Activated CD8-positive, alpha-beta memory T cell treated with anti-CD3 and anti-CD28 coated beads for 1 hour (primary cell): ENCODE data around the gene RHBG.
"Not testable (repeated sequence)": the region's sequence is repeated elsewhere in the genome, so short reads cannot be mapped to it uniquely, and the experiment has no call there.

Experiments
- DNase-seq, 2 donors: peaks; one replicate each; pipeline ENCODE4 v3.0.0-alpha.2; 2020; ENCODE audit warnings: low read depth in 1 of 2; ENCODE audit errors: extremely low read depth in 1 of 2

The RHBG gene

GRCh38 chr1:156359973-156360372 is 9.0 kb upstream of the RHBG start:
- no peak for DNase-seq

DNA sequence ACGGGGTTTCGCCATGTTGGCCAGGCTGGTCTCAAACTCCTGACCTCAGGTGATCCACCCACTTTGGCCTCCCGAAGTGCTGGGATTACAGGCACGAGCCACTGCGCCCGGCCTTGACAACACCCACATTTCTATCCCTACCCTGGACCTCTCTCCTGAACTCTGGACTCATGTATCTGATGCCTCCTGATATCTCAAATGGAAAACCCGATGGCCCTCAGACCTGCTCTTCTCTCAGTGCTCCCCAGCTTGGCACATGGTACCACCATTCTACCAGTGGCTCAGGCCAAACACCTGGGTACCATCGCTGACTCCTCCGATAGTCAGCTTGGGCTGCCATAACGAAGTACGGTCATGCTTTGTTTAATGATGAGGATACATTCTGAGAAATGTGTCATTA is 8.5 kb upstream of the RHBG start:
- DNase-seq, result no peak

GRCh38 chr1:156365754-156366153 is 3.3 kb upstream of the RHBG start:
- no peak for DNase-seq

- no peak for DNase-seq
These were observed 2.4 kb upstream of the RHBG start for GRCh38 chr1:156366378-156367166.

DNA sequence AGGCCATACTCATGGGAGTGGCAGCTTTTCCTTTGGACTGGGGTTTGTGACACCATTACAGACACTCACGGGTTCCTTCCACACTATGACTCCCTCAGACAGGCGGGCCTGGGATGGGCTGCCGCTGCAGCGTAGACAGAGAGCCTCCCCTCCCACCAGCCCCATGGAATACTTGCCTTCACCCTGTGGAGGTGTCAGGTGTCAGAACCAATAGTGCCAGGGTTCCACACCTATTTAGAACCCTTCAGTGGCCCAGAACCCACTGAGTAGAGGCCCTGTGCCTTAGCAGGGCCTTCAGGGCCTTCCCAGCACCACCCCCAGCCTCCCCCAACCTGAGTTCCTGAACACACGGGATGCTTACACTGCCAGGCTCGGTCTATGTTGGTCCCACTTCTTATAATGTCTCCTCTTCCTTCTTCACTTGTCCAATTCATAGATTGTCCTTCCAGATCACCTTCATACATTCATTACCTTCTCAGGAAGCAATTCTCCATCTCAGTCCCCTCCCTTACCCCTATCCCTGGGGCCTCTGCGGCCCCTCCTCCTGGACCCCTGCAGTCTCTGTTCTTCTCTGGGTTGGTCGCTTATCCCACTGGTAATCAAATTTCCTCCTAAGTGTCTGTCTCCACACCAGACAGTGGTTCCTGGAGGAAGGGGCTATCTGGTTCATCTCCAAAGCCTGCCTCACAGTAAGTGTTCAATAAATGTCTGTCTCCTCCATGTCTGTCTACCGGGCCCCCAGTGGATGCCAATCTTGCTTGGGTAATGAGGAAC is 1.4 kb upstream of the RHBG start:
- no peak for DNase-seq

- DNase-seq, result no peak
These were observed 803 bp upstream of the RHBG start for GRCh38 chr1:156368157-156368658.

- not testable (repeated sequence) for DNase-seq
These were observed 775 bp downstream of the RHBG start for GRCh38 chr1:156369685-156370286.

DNA sequence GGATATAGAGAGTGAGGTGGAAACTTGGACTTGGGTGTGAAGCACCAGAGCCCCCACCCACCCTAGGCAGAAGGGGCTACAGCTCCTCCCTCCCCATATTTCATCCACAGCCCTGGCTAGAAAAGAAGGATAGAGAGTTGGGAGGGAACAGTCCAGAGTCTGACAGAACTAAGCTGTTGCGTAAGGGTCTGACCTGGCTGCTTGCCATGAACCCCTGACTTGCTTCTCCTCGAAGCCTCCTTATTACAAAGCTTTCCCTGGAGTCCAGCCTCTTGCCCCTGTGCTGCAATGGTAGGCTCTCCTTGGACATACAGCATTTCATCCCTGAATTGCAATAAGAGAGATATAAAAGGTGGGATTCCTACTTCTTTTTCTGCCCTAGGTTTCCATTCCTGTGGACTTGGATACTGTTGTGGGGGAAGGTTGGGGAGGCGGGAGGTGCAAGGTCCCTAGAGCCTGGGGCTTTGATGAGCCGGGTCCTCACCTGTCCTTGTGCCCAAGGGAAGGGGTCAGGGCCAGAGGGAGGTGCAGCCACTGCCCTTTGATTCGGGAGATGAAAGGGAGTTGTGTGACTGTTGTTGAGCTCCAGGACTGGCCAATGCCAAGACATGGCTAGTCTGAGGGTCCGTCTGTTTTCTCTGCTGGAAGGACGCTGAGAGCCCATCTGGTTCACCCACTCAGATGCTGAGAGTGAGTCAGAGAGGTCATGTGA is 2.7 kb downstream of the RHBG start:
- DNase-seq, result no peak

GRCh38 chr1:156372265-156372586 is 3.2 kb downstream of the RHBG start:
- DNase-seq, result no peak

DNA sequence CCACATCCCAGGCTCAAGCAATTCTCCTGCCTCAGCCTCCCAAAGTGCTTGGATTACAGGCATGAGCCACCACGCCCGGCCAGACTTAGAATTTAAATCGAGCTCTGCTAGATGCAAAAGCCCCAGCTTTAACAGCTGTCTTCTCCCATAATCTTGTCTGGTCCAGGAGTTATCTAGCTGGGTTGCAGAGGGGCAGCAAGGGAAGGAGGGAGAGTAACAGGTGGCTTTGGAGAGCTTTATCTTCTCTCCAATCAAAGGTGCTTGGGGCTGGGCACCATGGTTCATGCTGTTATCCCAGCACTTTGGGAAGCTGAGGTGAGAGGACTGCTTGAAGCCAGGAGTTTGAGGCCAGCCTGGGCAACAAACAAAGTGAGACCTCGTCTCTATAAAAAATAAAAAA is 3.9 kb downstream of the RHBG start:
- no peak for DNase-seq

GRCh38 chr1:156373546-156373945 is 4.5 kb downstream of the RHBG start:
- no peak for DNase-seq

GRCh38 chr1:156376146-156376545 is 7.1 kb downstream of the RHBG start:
- DNase-seq, result no peak

GRCh38 chr1:156376958-156377919 is 8.2 kb downstream of the RHBG start:
- no peak for DNase-seq

DNA sequence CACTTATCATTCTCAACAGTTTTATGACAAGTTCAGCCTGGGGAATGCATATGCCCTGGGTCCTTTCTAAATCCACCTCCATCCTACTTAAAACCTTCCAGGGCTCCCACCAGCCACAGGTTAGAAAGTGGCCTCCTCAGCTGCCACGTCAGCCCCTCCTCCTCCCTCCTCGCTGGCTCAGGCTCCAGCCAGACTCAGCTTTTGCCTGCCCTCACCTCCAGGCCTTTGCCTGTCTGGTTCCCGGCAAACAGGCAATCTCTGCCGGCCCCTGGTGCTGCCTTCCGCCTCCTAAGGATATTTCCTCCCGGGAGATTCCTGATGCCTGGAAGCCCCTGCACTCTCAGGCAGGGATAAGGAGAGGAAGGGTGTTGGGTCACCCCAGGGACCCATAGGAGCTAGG is 9.5 kb downstream of the RHBG start:
- no peak for DNase-seq

DNA sequence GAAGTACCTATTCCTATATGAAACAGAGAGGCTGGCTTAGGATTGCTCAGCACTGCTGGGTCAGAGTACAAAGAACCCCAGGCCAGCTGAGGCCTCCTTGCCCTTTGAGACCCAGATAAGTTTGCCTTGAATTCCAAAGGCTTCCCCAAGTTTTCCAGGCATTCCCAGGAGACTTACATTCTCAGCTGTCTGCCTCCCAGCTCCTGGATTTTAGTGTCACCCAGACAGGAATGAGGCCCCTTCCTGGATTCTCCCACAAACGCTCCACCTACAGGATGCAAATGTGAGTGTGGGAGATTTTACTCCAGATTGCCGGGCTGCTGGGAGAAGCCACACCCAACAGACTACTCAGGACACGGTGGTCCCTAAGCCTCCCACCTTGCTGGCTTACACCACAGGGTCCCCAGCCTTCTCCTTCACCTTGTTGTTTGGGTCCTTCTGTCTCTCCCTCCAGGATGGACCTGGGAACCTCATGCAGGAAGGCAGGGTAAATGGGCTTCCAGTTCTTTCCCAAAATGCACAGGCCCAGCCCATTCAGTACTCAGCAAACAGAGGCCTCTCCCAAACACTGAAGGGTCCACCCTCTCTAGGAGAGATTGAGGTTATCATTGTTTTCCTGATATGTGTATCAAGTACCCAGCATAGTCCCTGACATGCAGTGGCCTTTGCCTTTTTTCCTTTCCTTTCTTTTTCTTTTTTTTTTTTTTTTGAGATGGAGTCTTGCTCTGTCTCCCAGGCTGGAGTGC is 10.6 kb downstream of the RHBG start:
- DNase-seq, result no peak

DNA sequence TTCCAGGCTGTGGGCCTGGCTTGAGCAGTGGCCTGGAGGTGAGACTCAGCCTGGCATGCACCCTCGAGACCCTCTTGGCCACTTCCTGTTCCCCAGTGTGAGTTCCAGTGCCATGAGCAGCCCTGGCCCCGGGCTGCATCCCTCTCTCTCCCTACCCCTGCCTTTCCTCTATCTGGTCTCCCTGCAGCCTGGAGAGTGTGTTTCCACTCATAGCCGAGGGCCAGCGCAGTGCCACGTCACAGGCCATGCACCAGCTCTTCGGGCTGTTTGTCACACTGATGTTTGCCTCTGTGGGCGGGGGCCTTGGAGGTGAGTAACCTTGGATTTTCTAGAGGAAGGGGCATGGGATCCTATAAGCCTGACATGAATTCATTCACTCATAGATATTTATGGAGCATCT is 13.6 kb downstream of the RHBG start:
- DNase-seq, result no peak

DNA sequence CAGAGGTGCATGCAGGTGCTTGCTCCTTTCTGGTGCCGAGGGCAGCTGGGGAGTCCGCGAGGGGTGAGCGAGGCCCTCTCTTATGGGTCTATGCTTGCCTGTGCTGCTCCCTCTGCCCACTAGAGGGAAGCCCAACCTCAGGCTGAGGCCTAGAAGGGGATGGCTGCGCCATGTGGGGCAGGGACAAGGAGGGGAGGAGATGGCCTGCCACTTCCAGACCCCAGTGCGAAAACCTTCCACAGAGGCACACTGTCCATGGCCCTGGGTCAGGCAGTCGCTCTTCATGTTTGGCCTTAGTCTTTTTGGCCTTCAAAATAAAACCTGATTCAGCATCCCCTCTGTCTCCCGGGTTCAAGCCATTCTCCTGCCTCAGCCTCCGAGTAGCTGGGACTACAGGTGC is 14.0 kb downstream of the RHBG start:
- peak; percentile 19 to 36 for DNase-seq

DNA sequence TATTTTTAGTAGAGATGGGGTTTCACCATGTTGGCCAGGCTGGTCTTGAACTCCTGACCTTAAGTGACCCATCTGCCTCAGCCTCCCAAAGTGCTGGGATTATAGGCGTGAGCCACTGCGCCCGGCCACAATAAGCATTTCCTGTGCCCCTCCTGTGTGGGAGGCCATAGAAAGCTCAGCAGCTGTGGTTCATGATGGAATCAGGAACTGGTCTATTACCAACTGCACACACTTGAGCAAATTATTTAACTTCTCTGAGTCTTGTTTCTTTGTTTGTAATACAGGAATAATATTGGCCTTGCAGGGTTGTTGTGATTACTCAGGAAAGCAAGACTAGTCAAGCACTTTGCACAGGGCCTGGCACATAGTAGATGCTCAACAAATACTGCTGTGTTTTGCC is 15.0 kb downstream of the RHBG start:
- no peak for DNase-seq

DNA sequence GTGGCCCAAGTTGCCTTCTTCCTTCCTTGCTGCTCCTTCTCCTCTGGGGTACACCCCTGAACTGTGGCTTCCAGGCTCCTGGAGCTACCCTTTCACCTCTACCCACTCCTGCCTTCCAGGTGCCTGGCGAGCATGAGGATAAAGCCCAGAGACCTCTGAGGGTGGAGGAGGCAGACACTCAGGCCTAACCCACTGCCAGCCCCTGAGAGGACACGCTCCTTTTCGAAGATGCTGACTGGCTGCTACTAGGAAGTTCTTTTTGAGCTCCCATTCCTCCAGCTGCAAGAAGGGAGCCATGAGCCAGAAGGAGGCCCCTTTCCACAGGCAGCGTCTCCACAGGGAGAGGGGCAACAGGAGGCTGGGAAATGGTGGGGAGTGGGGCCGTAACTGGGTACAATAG is 15.6 kb downstream of the RHBG start:
- DNase-seq, result no peak
